GM12878 (cell line): Measurements from ENCODE around the gene LPIN1. TPM values are rescaled to one million over a fixed set of nuclear protein-coding genes. Genes with fewer than 3 reads are reported as not detected.

Experiments used
- ATAC-seq: fragments of 200-7000 bp; cut with Tn5 transposase; 3 replicates; pipeline ENCODE4 v1.9.1; 2020; ENCODE audit warnings: mild to moderate bottlenecking, moderate library complexity
- BruUV-seq: library from RNA; stranded (reverse); fragments of 400-500 nt; replicated peaks from 2 replicates; lab custom pipeline; 2021; lab: Mats Ljungman, UMichigan
- CTCF ChIA-PET: fragments of 300-600 bp; sonication (Branson Sonifier 250); formaldehyde crosslinking; extraction: SDS; loops from one replicate; lab custom pipeline; 2021; ENCODE audit warnings: inconsistent platforms; lab: Yijun Ruan, JAX
- POLR2A ChIA-PET: fragments of 350-600 bp; formaldehyde crosslinking; extraction: SDS; loops from one replicate; lab custom pipeline; 2021; ENCODE audit warnings: inconsistent platforms; lab: Charles Lee
- RAD21 ChIA-PET: fragments of 300-600 bp; sonication (Branson Sonifier 250); formaldehyde crosslinking; loops from one replicate; lab custom pipeline; 2023; ENCODE audit warnings: antibody characterized with exemption; ENCODE audit not compliant: unreplicated experiment; lab: Charles Lee
- SMC1A ChIA-PET: fragments of 300-600 bp; sonication (Branson Sonifier 250); formaldehyde crosslinking; loops from one replicate; lab custom pipeline; 2023; ENCODE audit not compliant: unreplicated experiment, uncharacterized antibody; lab: Charles Lee
- DNase-seq: peaks from one replicate; pipeline ENCODE4 v3.0.0-alpha.2; 2011; ENCODE audit warnings: low read depth, low spot score
- FAIRE-seq: peaks from 3 replicates; lab custom pipeline; 2011; peaks lifted over from hg19 to GRCh38; lab: Jason Lieb, UNC
- H2AFZ ChIP-seq: 2 replicates; pipeline ENCODE4 v1.6.0; 2011; ENCODE audit warnings: low read depth, low read length, control low read depth; ENCODE audit not compliant: control insufficient read depth
- H3K27ac ChIP-seq: 2 replicates; pipeline ENCODE4 v1.5.1; 2011; ENCODE audit warnings: control low read depth; ENCODE audit not compliant: control insufficient read depth, insufficient read depth
- H3K27me3 ChIP-seq, 2 experiments: replicated peaks in 1 of 2; 2 replicates each; pipeline versions ENCODE4 v1.6.0 to v1.6.1; 2011; ENCODE audit warnings: low read length in 1 of 2; ENCODE audit not compliant: control insufficient read depth in 2 of 2, insufficient read depth in 2 of 2
- H3K36me3 ChIP-seq, 2 experiments: 2 replicates each; pipeline ENCODE4 v1.5.1; 2011; ENCODE audit warnings: low read length in 1 of 2; ENCODE audit not compliant: control insufficient read depth in 2 of 2, insufficient read depth in 2 of 2
- H3K4me1 ChIP-seq: 2 replicates; pipeline ENCODE4 v1.6.1; 2011; ENCODE audit warnings: mild to moderate bottlenecking, low read length, moderate library complexity, mixed read lengths; ENCODE audit not compliant: control insufficient read depth, insufficient read depth
- H3K4me2 ChIP-seq: 2 replicates; pipeline ENCODE4 v1.6.0; 2011; ENCODE audit warnings: control low read depth; ENCODE audit not compliant: control insufficient read depth, insufficient read depth
- H3K4me3 ChIP-seq: fragments of 200-600 bp; sonication (generic); 2 replicates; pipeline ENCODE4 v1.5.1; 2016
- H3K79me2 ChIP-seq: 2 replicates; pipeline ENCODE4 v1.6.0; 2011; ENCODE audit warnings: low read length; ENCODE audit not compliant: control insufficient read depth, insufficient read depth
- H3K9ac ChIP-seq: 2 replicates; pipeline ENCODE4 v1.8.0; 2011; ENCODE audit warnings: low read length, control low read depth, mixed read lengths; ENCODE audit not compliant: control insufficient read depth, insufficient read depth
- H3K9me3 ChIP-seq: replicated peaks from 3 replicates; pipeline ENCODE4 v1.5.1; 2011; ENCODE audit warnings: mild to moderate bottlenecking, low read length; ENCODE audit not compliant: control insufficient read depth, insufficient read depth
- H4K20me1 ChIP-seq: 2 replicates; pipeline ENCODE4 v1.6.0; 2011; ENCODE audit not compliant: control insufficient read depth, insufficient read depth
- EP300 ChIP-seq, 2 experiments: fragments of 150-350 bp in 1 of 2; IDR thresholded peaks; 2 replicates each; pipeline ENCODE4 v1.6.1; 2011 to 2012; ENCODE audit warnings: low read depth in 2 of 2, low read length in 2 of 2, borderline replicate concordance in 1 of 2, improper control_type of control experiment in 1 of 2, inconsistent platforms in 1 of 2; ENCODE audit not compliant: control insufficient read depth in 1 of 2
- LARP7 ChIP-seq: fragments of 450-650 bp; IDR thresholded peaks from 2 replicates; pipeline ENCODE4 v1.6.1; 2017; ENCODE audit warnings: mild to moderate bottlenecking
- MEF2B ChIP-seq: fragments of 450-650 bp; IDR thresholded peaks from 2 replicates; pipeline ENCODE4 v1.6.1; 2018; ENCODE audit warnings: mild to moderate bottlenecking, moderate library complexity; ENCODE audit not compliant: partially characterized antibody, poor library complexity, severe bottlenecking
- MYB ChIP-seq: fragments of 150-350 bp; IDR thresholded peaks from 2 replicates; pipeline ENCODE4 v1.6.1; 2014; ENCODE audit warnings: mild to moderate bottlenecking, low read depth, low read length, borderline replicate concordance
- RB1 ChIP-seq: fragments of 450-650 bp; formaldehyde crosslinking; IDR thresholded peaks from 2 replicates; pipeline ENCODE4 v1.6.1; 2017; ENCODE audit warnings: mild to moderate bottlenecking, borderline replicate concordance
- SPI1 ChIP-seq: IDR thresholded peaks from 2 replicates; pipeline ENCODE4 v1.6.1; 2011; ENCODE audit warnings: low read depth, mild to moderate bottlenecking, low read length, moderate library complexity, borderline replicate concordance; ENCODE audit not compliant: insufficient read depth
- SUPT20H ChIP-seq: IDR thresholded peaks from 2 replicates; pipeline ENCODE4 v1.6.1; 2011; ENCODE audit warnings: low read depth, mild to moderate bottlenecking, low read length, moderate library complexity, borderline replicate concordance; ENCODE audit not compliant: control insufficient read depth
- TCF7 ChIP-seq: IDR thresholded peaks from 2 replicates; pipeline ENCODE4 v1.6.1; 2014; ENCODE audit warnings: antibody characterized with exemption, borderline replicate concordance
- YBX1 ChIP-seq: fragments of 450-650 bp; IDR thresholded peaks from 2 replicates; pipeline ENCODE4 v1.6.1; 2016; ENCODE audit warnings: antibody characterized with exemption
- WGBS: methylation state at CpG from one replicate; pipeline ENCODE4 v1.1.6; 2016; ENCODE audit warnings: low lambda C conversion rate; ENCODE audit not compliant: insufficient replicate concordance, insufficient coverage; ENCODE audit errors: missing lambda C conversion rate; 5-methylcytosine and 5-hydroxymethylcytosine counted together
- in situ Hi-C: fragments of 300-500 bp; cut with MboI; formaldehyde crosslinking; loops from 9 replicates; pipeline ENCODE4 v1.14.3; 2018; ENCODE audit warnings: mixed read lengths
- intact Hi-C: fragments of 100-400 bp; cut with micrococcal nuclease; formaldehyde crosslinking; loops from one replicate; pipeline ENCODE4 v1.14.2; 2022; ENCODE audit not compliant: unreplicated experiment
- polyA plus RNA-seq, 11 experiments: library from polyadenylated mRNA; depleted of rRNA in 4 of 11; unstranded in 6 of 11; stranded (reverse) in 5 of 11; fragments of >200 nt; fragmentation: Nextera tagmentation in 4 of 11; fragmentation: Illumina TruSeq in 1 of 11; extraction: Ambion mirVana in 4 of 11; extraction: Trizol in 1 of 11; gene quantifications; 1 replicate in 1 of 11; 2 replicates in 10 of 11; pipeline versions ENCODE4 v1.2.1 to v1.2.3, GENCODE V29; 2011 to 2016; ENCODE audit warnings: inconsistent platforms in 2 of 11, missing spikeins in 2 of 11, low read depth in 1 of 11
- total RNA-seq, 4 experiments: library from RNA; depleted of rRNA in 3 of 4; stranded (reverse); fragments of >200 nt in 3 of 4; fragmentation: Illumina TruSeq in 1 of 4; extraction: Trizol in 1 of 4; gene quantifications; 2 replicates each; pipeline versions ENCODE4 v1.2.1 to v1.2.3, GENCODE V29; 2013 to 2021
- TF ChIP-seq, protein P1 (sequence below): IDR thresholded peaks from 2 replicates; pipeline ENCODE4 v1.6.1; 2012; ENCODE audit warnings: mild to moderate bottlenecking, low read depth, low read length

LPIN1 gene
- total and polyA plus RNA-seq, 10 of the 15 experiments (the other 5 are each of a cell fraction or from before 2014, with no cell fraction given): 18.8 to 82.5 (median 50.3) TPM

DNA sequence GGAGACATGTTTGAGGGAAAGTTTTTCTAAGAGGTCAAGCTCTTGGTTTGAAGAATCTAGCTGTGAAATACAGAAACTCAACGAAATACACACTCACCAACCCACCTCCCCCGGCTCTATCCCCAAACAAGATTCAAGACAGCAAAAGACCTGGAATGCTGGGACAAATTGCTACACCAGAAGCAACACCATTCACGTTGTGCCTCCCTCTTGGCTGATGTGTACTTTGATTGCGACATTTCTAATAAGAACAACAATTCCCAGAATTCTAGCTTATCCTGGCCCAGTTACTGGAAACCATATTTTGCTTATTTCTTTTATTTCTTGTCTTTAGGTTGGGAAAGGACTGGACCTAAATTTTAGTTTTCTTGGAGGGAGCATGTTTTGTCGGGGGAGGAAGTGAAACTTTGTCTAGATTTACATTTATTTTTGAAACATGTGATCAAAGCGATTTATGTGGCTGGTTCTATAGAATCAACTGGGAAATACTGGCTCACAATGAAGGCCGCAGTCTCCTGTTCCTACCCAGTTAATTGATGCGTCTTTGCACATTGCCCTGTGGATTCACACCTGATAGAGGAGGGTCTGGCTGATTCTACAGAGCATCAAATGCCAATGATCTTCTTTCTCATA is 29.6 kb upstream of the LPIN1 start:
- no peaks in the 10 kb centered on the region for H3K79me2 ChIP-seq
- ChIA-PET CTCF (interaction anchor here (1.5 kb wide), 1 partner anchor 28 kb away, joined by 3 read pairs; no protein-coding TSS in a partner anchor), POLR2A (no interaction called here), RAD21 (no interaction called here), SMC1A (no interaction called here)
- peaks cover 2 to 5% of the 10 kb centered on the region in 2 experiments; a peak in 2 of 4 replicates for H3K27me3 ChIP-seq
- DNase-seq (no peak), ATAC-seq (peak; percentile 33; the same call in 2 of the 3 replicates), FAIRE-seq (peak; percentile 70)
- 31% methylated on average over 8 of the region's 8 CpGs for WGBS
- no peak overlapping the region for H3K27ac ChIP-seq
- intact Hi-C loops: no loop called here
- H3K9me3 ChIP-seq: no peaks in the 10 kb centered on the region
- no peaks in the 10 kb centered on the region for H4K20me1 ChIP-seq
- H3K4me3 ChIP-seq: no peak overlapping the region
- no TSS peak for BruUV-seq
- no peak overlapping the region for H3K9ac ChIP-seq
- TF ChIP-seq SPI1: peak; percentile 86
- no peak for TF ChIP-seq TCF7
- no peak overlapping the region for H2AFZ ChIP-seq
- no peaks in the 10 kb centered on the region for H3K36me3 ChIP-seq
- no peaks in the 10 kb centered on the region for H3K4me1 ChIP-seq
- no peak overlapping the region for H3K4me2 ChIP-seq
- in situ Hi-C loops: no loop called here

DNA sequence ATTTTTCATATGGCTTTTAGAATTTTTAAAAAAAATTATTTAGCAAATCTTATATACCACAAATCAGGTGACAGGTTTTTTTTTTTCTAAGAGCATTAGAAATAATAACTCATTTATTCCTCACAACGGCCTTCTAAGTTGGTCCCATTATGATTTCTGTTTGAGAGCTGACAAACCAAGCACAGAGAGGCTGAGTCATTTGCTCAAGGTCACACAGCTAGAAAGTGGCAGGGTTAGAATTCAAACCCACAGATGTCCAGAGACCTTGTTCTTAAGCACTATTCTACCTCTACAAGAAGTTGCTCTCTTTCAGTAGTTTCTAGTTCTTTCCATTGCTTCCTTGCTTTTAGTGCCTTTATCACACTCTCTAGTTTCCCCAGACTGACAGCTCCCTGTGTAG is 28.8 kb upstream of the LPIN1 start:
- DNase-seq: no peak
- Histone ChIP-seq H3K4me1 (no peaks in the 10 kb centered on the region), H3K36me3 (no peaks in the 10 kb centered on the region), H3K4me2 (no peak overlapping the region), H3K79me2 (no peaks in the 10 kb centered on the region), H4K20me1 (no peaks in the 10 kb centered on the region), H3K9me3 (no peaks in the 10 kb centered on the region), H3K4me3 (no peak overlapping the region), H2AFZ (no peak overlapping the region), H3K9ac (no peak overlapping the region), H3K27me3 (peaks cover 2 to 5% of the 10 kb centered on the region in 2 experiments; a peak in 2 of 4 replicates), H3K27ac (no peak overlapping the region)
- SMC1A ChIA-PET: interaction anchor here (1.0 to 1.6 kb wide), 4 partner anchors 15 to 65 kb away, joined by 3 read pairs; no protein-coding TSS in a partner anchor
- intact Hi-C loops (no loop called here), in situ Hi-C loops (no loop called here)
- no peak for FAIRE-seq
- ATAC-seq: no peak
- POLR2A ChIA-PET: interaction anchor here (0.7 kb wide), 1 partner anchor 41 kb away, joined by 3 read pairs; no protein-coding TSS in a partner anchor
- CTCF ChIA-PET: interaction anchor here (0.7 to 2.2 kb wide), 5 partner anchors 21 to 686 kb away, joined by 3 to 10 read pairs (median 3); no protein-coding TSS in a partner anchor
- 5% methylated on average over 1 of the region's 1 CpG for WGBS
- RAD21 ChIA-PET: no interaction called here
- no TSS peak for BruUV-seq
- TF ChIP-seq MEF2B: no peak
- TF ChIP-seq MYB: no peak
- TF ChIP-seq, protein P1, sequence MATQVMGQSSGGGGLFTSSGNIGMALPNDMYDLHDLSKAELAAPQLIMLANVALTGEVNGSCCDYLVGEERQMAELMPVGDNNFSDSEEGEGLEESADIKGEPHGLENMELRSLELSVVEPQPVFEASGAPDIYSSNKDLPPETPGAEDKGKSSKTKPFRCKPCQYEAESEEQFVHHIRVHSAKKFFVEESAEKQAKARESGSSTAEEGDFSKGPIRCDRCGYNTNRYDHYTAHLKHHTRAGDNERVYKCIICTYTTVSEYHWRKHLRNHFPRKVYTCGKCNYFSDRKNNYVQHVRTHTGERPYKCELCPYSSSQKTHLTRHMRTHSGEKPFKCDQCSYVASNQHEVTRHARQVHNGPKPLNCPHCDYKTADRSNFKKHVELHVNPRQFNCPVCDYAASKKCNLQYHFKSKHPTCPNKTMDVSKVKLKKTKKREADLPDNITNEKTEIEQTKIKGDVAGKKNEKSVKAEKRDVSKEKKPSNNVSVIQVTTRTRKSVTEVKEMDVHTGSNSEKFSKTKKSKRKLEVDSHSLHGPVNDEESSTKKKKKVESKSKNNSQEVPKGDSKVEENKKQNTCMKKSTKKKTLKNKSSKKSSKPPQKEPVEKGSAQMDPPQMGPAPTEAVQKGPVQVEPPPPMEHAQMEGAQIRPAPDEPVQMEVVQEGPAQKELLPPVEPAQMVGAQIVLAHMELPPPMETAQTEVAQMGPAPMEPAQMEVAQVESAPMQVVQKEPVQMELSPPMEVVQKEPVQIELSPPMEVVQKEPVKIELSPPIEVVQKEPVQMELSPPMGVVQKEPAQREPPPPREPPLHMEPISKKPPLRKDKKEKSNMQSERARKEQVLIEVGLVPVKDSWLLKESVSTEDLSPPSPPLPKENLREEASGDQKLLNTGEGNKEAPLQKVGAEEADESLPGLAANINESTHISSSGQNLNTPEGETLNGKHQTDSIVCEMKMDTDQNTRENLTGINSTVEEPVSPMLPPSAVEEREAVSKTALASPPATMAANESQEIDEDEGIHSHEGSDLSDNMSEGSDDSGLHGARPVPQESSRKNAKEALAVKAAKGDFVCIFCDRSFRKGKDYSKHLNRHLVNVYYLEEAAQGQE: no peak
- TF ChIP-seq YBX1: no peak
- TF ChIP-seq RB1: no peak
- no peak for TF ChIP-seq LARP7
- TF ChIP-seq SUPT20H: no peak
- no peak for TF ChIP-seq EP300 (IDR thresholded peaks at IDR 0.05; ENCODE audit: borderline replicate concordance in 1 of 2, control insufficient read depth in 1 of 2, low read depth in 2 of 2, low read length in 2 of 2)
